ENCODE data around the gene CXCL9. TPM values are rescaled to one million over a fixed set of nuclear protein-coding genes. Genes with fewer than 3 reads are reported as not detected.
"Not testable (repeated sequence)": the region's sequence is repeated elsewhere in the genome, so short reads cannot be mapped to it uniquely, and the experiment has no call there.

CXCL9 gene
- total RNA-seq, 1 donor from 2014 or later, result not detected

- H3K4me1 Mint-ChIP-seq (ENCODE audit: unreplicated experiment); H3K4me3 Mint-ChIP-seq (ENCODE audit: unreplicated experiment); H3K27ac Mint-ChIP-seq (ENCODE audit: unreplicated experiment); DNase-seq (ENCODE audit: extremely low spot score, unreplicated experiment); H3K9me3 Mint-ChIP-seq (ENCODE audit: unreplicated experiment); H3K36me3 Mint-ChIP-seq (ENCODE audit: unreplicated experiment): not testable (repeated sequence)
- H3K27me3 Mint-ChIP-seq (ENCODE audit: unreplicated experiment), result peaks cover 15% of the 10 kb centered on the region
Measured at GRCh38 chr4:76042241-76042998, 35.1 kb upstream of the CXCL9 start.

GRCh38 chr4:76036855-76037254, 29.5 kb upstream of the CXCL9 start:
- H3K27ac Mint-ChIP-seq (ENCODE audit: unreplicated experiment), result no peak overlapping the region
- H3K4me1 Mint-ChIP-seq (ENCODE audit: unreplicated experiment), result no peaks in the 10 kb centered on the region
- TF ChIP-seq CTCF (IDR thresholded peaks at IDR 0.05), result no peak
- H3K27me3 Mint-ChIP-seq (ENCODE audit: unreplicated experiment), result peaks cover 42% of the 10 kb centered on the region
- no peak for DNase-seq (ENCODE audit: extremely low spot score, unreplicated experiment)
- H3K9me3 Mint-ChIP-seq (ENCODE audit: unreplicated experiment), result no peaks in the 10 kb centered on the region
- no peak overlapping the region for H3K4me3 Mint-ChIP-seq (ENCODE audit: unreplicated experiment)
- H3K36me3 Mint-ChIP-seq (ENCODE audit: unreplicated experiment), result no peaks in the 10 kb centered on the region

- Mint-ChIP-seq H3K4me3 (ENCODE audit: unreplicated experiment) (no peak within 1 kb of the TSS), H3K36me3 (ENCODE audit: unreplicated experiment) (no peaks in the 10 kb centered on the region), H3K27me3 (ENCODE audit: unreplicated experiment) (peaks cover 40% of the 10 kb centered on the region), H3K9me3 (ENCODE audit: unreplicated experiment) (no peaks in the 10 kb centered on the region), H3K27ac (ENCODE audit: unreplicated experiment) (no peak within 1 kb of the TSS), H3K4me1 (ENCODE audit: unreplicated experiment) (no peaks in the 10 kb centered on the region)
- TF ChIP-seq CTCF (IDR thresholded peaks at IDR 0.05), result no peak
- no peak for DNase-seq (ENCODE audit: extremely low spot score, unreplicated experiment)
Measured at GRCh38 chr4:76035799-76036380, 28.6 kb upstream of the CXCL9 start, which contains the start of gene CXCL11. Gene CXCL11, minus strand, starts transcription at chr4:76036070. Its CDS starts 83 bp downstream, at chr4:76035987.

GRCh38 chr4:76035141-76035540, 27.8 kb upstream of the CXCL9 start:
- peaks cover 42% of the 10 kb centered on the region for H3K27me3 Mint-ChIP-seq (ENCODE audit: unreplicated experiment)
- H3K36me3 Mint-ChIP-seq (ENCODE audit: unreplicated experiment), result no peaks in the 10 kb centered on the region
- no peak for DNase-seq (ENCODE audit: extremely low spot score, unreplicated experiment)
- H3K4me1 Mint-ChIP-seq (ENCODE audit: unreplicated experiment), result no peaks in the 10 kb centered on the region
- H3K4me3 Mint-ChIP-seq (ENCODE audit: unreplicated experiment), result no peak overlapping the region
- H3K27ac Mint-ChIP-seq (ENCODE audit: unreplicated experiment), result no peak overlapping the region
- no peaks in the 10 kb centered on the region for H3K9me3 Mint-ChIP-seq (ENCODE audit: unreplicated experiment)
- no peak for TF ChIP-seq CTCF (IDR thresholded peaks at IDR 0.05)

- no peak for DNase-seq (ENCODE audit: extremely low spot score, unreplicated experiment)
- no peak for TF ChIP-seq CTCF (IDR thresholded peaks at IDR 0.05)
- Mint-ChIP-seq H3K9me3 (ENCODE audit: unreplicated experiment) (no peaks in the 10 kb centered on the region), H3K4me1 (ENCODE audit: unreplicated experiment) (no peaks in the 10 kb centered on the region), H3K27me3 (ENCODE audit: unreplicated experiment) (peaks cover 73% of the 10 kb centered on the region), H3K36me3 (ENCODE audit: unreplicated experiment) (no peaks in the 10 kb centered on the region), H3K4me3 (ENCODE audit: unreplicated experiment) (no peak overlapping the region), H3K27ac (ENCODE audit: unreplicated experiment) (no peak overlapping the region)
Measured at GRCh38 chr4:76029300-76029699, 22.0 kb upstream of the CXCL9 start.

Measured in osteocyte (in vitro differentiated cells).